K562 (cell line): Measurements from ENCODE around the gene CYBB. TPM values are rescaled to one million over a fixed set of nuclear protein-coding genes. Genes with fewer than 3 reads are reported as not detected.

ENCODE experiments used
- ATAC-seq: fragments of 200-7000 bp; cut with Tn5 transposase; 3 replicates; pipeline ENCODE4 v1.9.1; 2020; ENCODE audit warnings: moderate library complexity
- BruUV-seq: library from RNA; stranded (reverse); fragments of 400-500 nt; replicated peaks from 2 replicates; lab custom pipeline; 2021; lab: Mats Ljungman, UMichigan
- CTCF ChIA-PET: fragments of 300-600 bp; formaldehyde crosslinking; extraction: SDS; loops from one replicate; lab custom pipeline; 2021; ENCODE audit warnings: low intra/inter-chr PET ratio; lab: Yijun Ruan, JAX
- POLR2A ChIA-PET: fragments of 300-600, 350-650 bp; sonication (Branson Sonifier 250); formaldehyde crosslinking; extraction: SDS; loops from one replicate; lab custom pipeline; 2021; ENCODE audit warnings: antibody characterized with exemption, inconsistent platforms; lab: Yijun Ruan, JAX
- DNase-seq, 4 experiments: peaks; one replicate each; pipeline versions ENCODE4 v3.0.0 to v3.0.0-alpha.2; 2011 to 2018; ENCODE audit warnings: low spot score in 3 of 4, mixed read lengths in 3 of 4; ENCODE audit errors: extremely low read depth in 1 of 4
- FAIRE-seq: peaks from 2 replicates; lab custom pipeline; 2011; peaks lifted over from hg19 to GRCh38; lab: Jason Lieb, UNC
- H2AFZ ChIP-seq: 2 replicates; pipeline ENCODE4 v1.6.0; 2011; ENCODE audit warnings: low read depth, low read length, control low read depth, inconsistent platforms
- H3K27ac ChIP-seq: fragments of 200-600 bp; 3 replicates; pipeline ENCODE4 v1.8.0; 2011; ENCODE audit warnings: low read depth, mild to moderate bottlenecking, control low read depth, inconsistent platforms, low read length, moderate library complexity, mixed read lengths; ENCODE audit errors: extremely low read depth
- H3K27me3 ChIP-seq, 2 experiments: fragments of 300-600 bp in 1 of 2; 2 replicates in 1 of 2; 3 replicates in 1 of 2; pipeline versions ENCODE4 v1.6.0 to v1.8.0; 2011; ENCODE audit warnings: inconsistent platforms in 2 of 2, low read length in 2 of 2, mild to moderate bottlenecking in 1 of 2, mixed read lengths in 1 of 2, moderate library complexity in 1 of 2; ENCODE audit not compliant: control insufficient read depth in 2 of 2, insufficient read depth in 2 of 2
- H3K36me3 ChIP-seq: fragments of 300-600 bp; 3 replicates; pipeline ENCODE4 v1.8.0; 2011; ENCODE audit warnings: mild to moderate bottlenecking, low read length, inconsistent platforms; ENCODE audit not compliant: control insufficient read depth, insufficient read depth
- H3K4me1 ChIP-seq, 2 experiments: fragments of 200-600 bp in 1 of 2; replicated peaks in 1 of 2; 2 replicates in 1 of 2; 3 replicates in 1 of 2; pipeline versions ENCODE4 v1.5.1 to v1.8.0; 2011; ENCODE audit warnings: inconsistent platforms in 2 of 2, low read length in 2 of 2, mild to moderate bottlenecking in 1 of 2, mixed read lengths in 1 of 2, moderate library complexity in 1 of 2; ENCODE audit not compliant: control insufficient read depth in 2 of 2, insufficient read depth in 2 of 2
- H3K4me2 ChIP-seq: 2 replicates; pipeline ENCODE4 v1.6.1; 2011; ENCODE audit warnings: low read length, control low read depth, inconsistent platforms, mixed read lengths; ENCODE audit not compliant: insufficient read depth
- H3K4me3 ChIP-seq: fragments of 200-600 bp; sonication (generic), shearing (Covaris generic); 2 replicates; pipeline ENCODE4 v1.5.1; 2016; ENCODE audit warnings: control low read depth, inconsistent platforms
- H3K79me2 ChIP-seq: fragments of 200-600 bp; 3 replicates; pipeline ENCODE4 v1.8.0; 2011; ENCODE audit warnings: low read length, inconsistent platforms; ENCODE audit not compliant: control insufficient read depth, insufficient read depth
- H3K9ac ChIP-seq, 2 experiments: 2 replicates each; pipeline versions ENCODE4 v1.6.0 to v1.6.1; 2011; ENCODE audit warnings: low read depth in 2 of 2, low read length in 2 of 2, control low read depth in 1 of 2, inconsistent platforms in 1 of 2, mild to moderate bottlenecking in 1 of 2, mixed read lengths in 1 of 2; ENCODE audit not compliant: insufficient read depth in 1 of 2
- H3K9me1 ChIP-seq: one replicate; pipeline ENCODE4 v1.6.0; 2011; ENCODE audit warnings: inconsistent platforms, mild to moderate bottlenecking, low read length, moderate library complexity; ENCODE audit not compliant: control insufficient read depth, insufficient read depth
- H3K9me3 ChIP-seq: replicated peaks from 2 replicates; pipeline ENCODE4 v1.5.1; 2011; ENCODE audit warnings: low read depth, low read length, inconsistent platforms; ENCODE audit not compliant: control insufficient read depth, insufficient read depth
- H4K20me1 ChIP-seq: replicated peaks from 2 replicates; pipeline ENCODE4 v1.6.1; 2011; ENCODE audit warnings: low read length, inconsistent platforms, mixed read lengths; ENCODE audit not compliant: control insufficient read depth, insufficient read depth
- EZH2 ChIP-seq: IDR thresholded peaks from 2 replicates; pipeline ENCODE4 v1.6.1; 2012; ENCODE audit warnings: low read depth, mild to moderate bottlenecking, inconsistent platforms, low read length, borderline replicate concordance
- HMGN3 ChIP-seq: IDR thresholded peaks from 2 replicates; pipeline ENCODE4 v1.6.1; 2011; ENCODE audit warnings: borderline replicate concordance, low read depth, mild to moderate bottlenecking, mixed read lengths, low read length; ENCODE audit not compliant: insufficient read length; ENCODE audit errors: extremely low read depth
- HSF4 ChIP-seq: fragments of 250-450 bp; sonication (Bioruptor Pico); IDR thresholded peaks from 2 replicates; pipeline ENCODE4 v2.1.2; 2022; ENCODE audit warnings: mild to moderate bottlenecking, moderate library complexity, borderline replicate concordance
- PURB ChIP-seq: sonication (generic); formaldehyde crosslinking; IDR thresholded peaks from 2 replicates; pipeline ENCODE4 v1.9.0; 2021; ENCODE audit warnings: low read depth, mild to moderate bottlenecking, missing genetic modification reagents
- SMARCB1 ChIP-seq: IDR thresholded peaks from 2 replicates; pipeline ENCODE4 v1.6.1; 2011; ENCODE audit warnings: improper control_type of control experiment, low read depth; ENCODE audit not compliant: insufficient read length
- TAF9B ChIP-seq: fragments of 450-650 bp; IDR thresholded peaks from 2 replicates; pipeline ENCODE4 v1.6.1; 2018; ENCODE audit warnings: mild to moderate bottlenecking; ENCODE audit not compliant: partially characterized antibody
- ZNF695 ChIP-seq: fragments of 450-650 bp; formaldehyde crosslinking; IDR thresholded peaks from 2 replicates; pipeline ENCODE4 v1.4.0; 2020; ENCODE audit warnings: mild to moderate bottlenecking, moderate library complexity
- WGBS: fragments of 100-300 bp; shearing (Covaris generic); methylation state at CpG from one replicate; pipeline ENCODE4 v1.1.6; 2016; ENCODE audit warnings: low coverage, mixed read lengths; ENCODE audit not compliant: insufficient coverage; ENCODE audit errors: missing lambda C conversion rate; 5-methylcytosine and 5-hydroxymethylcytosine counted together
- in situ Hi-C: fragments of 300-500 bp; cut with MboI; formaldehyde crosslinking; loops from 4 replicates; pipeline ENCODE4 v1.15.0; 2018; ENCODE audit warnings: inconsistent platforms, mixed read lengths
- intact Hi-C: fragments of 100-400 bp; cut with micrococcal nuclease; formaldehyde crosslinking; loops from 2 replicates; pipeline ENCODE4 v1.14.2; 2022
- polyA plus RNA-seq, 8 experiments: library from polyadenylated mRNA; depleted of rRNA in 4 of 8; stranded (reverse) in 5 of 8; unstranded in 3 of 8; fragments of >200 nt; fragmentation: Nextera tagmentation in 2 of 8; fragmentation: Illumina TruSeq in 1 of 8; extraction: Ambion mirVana in 2 of 8; extraction: Trizol in 1 of 8; gene quantifications; 2 replicates each; pipeline versions ENCODE4 v1.2.1 to v1.2.3, GENCODE V29; 2011 to 2014; ENCODE audit warnings: inconsistent platforms in 1 of 8, missing spikeins in 1 of 8
- total RNA-seq, 7 experiments: library from RNA; depleted of rRNA in 6 of 7; stranded (reverse); fragments of >200 nt in 6 of 7; fragmentation: Illumina TruSeq in 2 of 7; extraction: Trizol in 2 of 7; gene quantifications; 2 replicates each; pipeline versions ENCODE4 v1.2.1 to v1.2.3, GENCODE V29; 2011 to 2021; ENCODE audit warnings: low replicate concordance in 1 of 7
- TF ChIP-seq, protein P1 (sequence below), 2 experiments: fragments of 450-650 bp; IDR thresholded peaks; 2 replicates each; pipeline ENCODE4 v1.6.1; 2016
- TF ChIP-seq, protein P2 (sequence below): fragments of 250-450 bp; sonication (Bioruptor Pico); IDR thresholded peaks from 2 replicates; pipeline ENCODE4 v1.5.0; 2021; ENCODE audit warnings: mild to moderate bottlenecking, moderate library complexity
- TF ChIP-seq, protein P3 (sequence below): fragments of 250-450 bp; sonication (Bioruptor Pico); IDR thresholded peaks from 2 replicates; pipeline ENCODE4 v1.9.0; 2021; ENCODE audit warnings: mild to moderate bottlenecking

Gene CYBB
- total and polyA plus RNA-seq, 9 of the 15 experiments (the other 6 are each of a cell fraction or from before 2014, with no cell fraction given) = 0.25 to 1.3 (median 0.74) TPM

DNA sequence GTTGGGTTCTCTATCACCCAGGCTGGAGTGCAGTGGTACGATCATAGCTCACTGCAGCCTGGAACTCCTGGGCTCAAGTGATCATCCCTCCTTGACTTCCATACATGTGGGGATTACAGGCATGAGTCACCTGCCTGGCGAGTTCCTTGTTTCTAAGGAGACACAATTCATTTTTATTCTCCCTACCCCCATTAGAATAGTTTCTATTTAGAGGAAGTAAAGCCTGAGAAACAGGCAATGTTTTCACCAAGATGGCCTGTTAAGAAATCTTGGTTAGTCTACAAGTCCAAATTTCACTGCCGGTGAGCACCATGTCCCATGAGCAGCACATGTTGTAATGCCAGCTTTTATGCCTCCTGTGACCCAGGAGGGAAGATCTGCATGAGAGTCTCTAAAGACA lies 5.7 kb downstream of the CYBB start:
- H3K4me2 ChIP-seq = no peak overlapping the region
- FAIRE-seq = no peak
- in situ Hi-C loops = no loop called here
- no TSS peak for BruUV-seq
- no peak overlapping the region for H3K9ac ChIP-seq
- no peaks in the 10 kb centered on the region for H3K36me3 ChIP-seq
- intact Hi-C loops = no loop called here
- CTCF ChIA-PET = no interaction called here
- peaks cover 0 to 11% of the 10 kb centered on the region in 2 experiments; a peak in 3 of 5 replicates for H3K4me1 ChIP-seq
- no peak for ATAC-seq
- no peak overlapping the region for H2AFZ ChIP-seq
- TF ChIP-seq ZNF695 (CRISPR knock-in tag) (no peak), SMARCB1 (no peak), HMGN3 (no peak), EZH2 (no peak), PURB (CRISPR knock-in tag) (no peak), HSF4 (CRISPR knock-in tag) (no peak), TAF9B (no peak)
- TF ChIP-seq, protein P1, sequence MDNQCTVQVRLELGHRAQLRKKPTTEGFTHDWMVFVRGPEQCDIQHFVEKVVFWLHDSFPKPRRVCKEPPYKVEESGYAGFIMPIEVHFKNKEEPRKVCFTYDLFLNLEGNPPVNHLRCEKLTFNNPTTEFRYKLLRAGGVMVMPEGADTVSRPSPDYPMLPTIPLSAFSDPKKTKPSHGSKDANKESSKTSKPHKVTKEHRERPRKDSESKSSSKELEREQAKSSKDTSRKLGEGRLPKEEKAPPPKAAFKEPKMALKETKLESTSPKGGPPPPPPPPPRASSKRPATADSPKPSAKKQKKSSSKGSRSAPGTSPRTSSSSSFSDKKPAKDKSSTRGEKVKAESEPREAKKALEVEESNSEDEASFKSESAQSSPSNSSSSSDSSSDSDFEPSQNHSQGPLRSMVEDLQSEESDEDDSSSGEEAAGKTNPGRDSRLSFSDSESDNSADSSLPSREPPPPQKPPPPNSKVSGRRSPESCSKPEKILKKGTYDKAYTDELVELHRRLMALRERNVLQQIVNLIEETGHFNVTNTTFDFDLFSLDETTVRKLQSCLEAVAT (IDR thresholded peaks at IDR 0.05) = no peak
- TF ChIP-seq, protein P2, sequence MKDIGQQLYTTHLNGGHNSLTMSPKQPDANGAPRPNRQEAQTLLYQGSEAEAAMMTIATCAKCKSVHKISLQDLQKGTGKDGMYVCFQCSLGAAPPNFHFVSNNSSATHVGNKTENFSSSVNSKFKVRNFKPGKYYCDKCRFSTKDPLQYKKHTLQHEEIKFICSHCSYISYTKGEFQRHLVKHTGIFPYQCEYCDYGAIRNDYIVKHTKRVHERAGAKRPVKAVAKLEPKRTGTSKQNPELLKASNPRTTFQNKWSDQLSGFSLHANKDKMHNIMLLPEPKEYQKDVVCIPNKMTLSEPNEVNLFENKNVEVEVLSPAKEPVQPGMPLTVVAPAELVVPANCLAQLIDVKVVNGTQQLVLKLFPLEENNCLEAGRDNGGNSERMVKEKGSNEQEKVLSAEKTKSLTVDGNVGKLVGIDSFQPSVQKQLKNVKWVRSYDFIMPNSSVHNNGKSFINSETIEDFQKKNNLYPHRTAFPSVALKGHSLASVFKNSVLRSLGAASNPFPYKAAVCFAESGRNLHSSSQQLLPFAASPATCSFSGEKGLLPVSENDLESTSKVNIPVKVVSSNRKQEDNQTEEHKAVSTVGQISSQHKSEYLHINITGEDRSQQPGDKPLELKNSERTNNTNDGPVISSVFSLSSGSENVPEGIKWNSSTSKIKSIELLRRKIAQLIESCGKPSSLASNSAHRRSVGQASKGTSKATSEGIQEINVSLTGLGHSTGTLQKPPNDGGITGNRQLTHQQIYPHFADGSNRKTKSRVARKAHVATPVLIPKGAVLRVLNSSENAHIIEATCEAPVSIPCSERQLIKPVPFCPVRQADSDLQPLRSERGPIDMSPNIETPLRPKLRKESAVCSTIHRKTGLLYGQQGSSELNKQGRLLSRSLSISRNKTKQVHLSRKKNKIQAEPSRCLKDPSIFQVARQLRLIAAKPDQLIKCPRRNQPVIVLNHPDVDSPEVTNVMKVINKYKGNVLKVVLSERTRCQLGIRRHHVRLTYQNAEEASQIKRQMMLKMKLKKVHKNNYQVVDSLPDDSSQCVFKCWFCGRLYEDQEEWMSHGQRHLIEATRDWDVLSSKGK (CRISPR knock-in tag) = no peak
- TF ChIP-seq, protein P3, sequence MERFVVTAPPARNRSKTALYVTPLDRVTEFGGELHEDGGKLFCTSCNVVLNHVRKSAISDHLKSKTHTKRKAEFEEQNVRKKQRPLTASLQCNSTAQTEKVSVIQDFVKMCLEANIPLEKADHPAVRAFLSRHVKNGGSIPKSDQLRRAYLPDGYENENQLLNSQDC (CRISPR knock-in tag) = no peak
- H3K27me3 ChIP-seq = no peaks in the 10 kb centered on the region
- no peaks in the 10 kb centered on the region for H3K79me2 ChIP-seq
- H3K4me3 ChIP-seq = no peak overlapping the region
- no peaks in the 10 kb centered on the region for H3K9me3 ChIP-seq
- no peaks in the 10 kb centered on the region for H3K9me1 ChIP-seq
- WGBS = 18% methylated on average over 3 of the region's 3 CpGs
- H3K27ac ChIP-seq = no peak overlapping the region
- H4K20me1 ChIP-seq = no peaks in the 10 kb centered on the region
- no peak for DNase-seq
- POLR2A ChIA-PET = interaction anchor here (1.0 kb wide), 1 partner anchor 9 kb away, joined by 3 read pairs; no protein-coding TSS in a partner anchor
